ENCODE data around the gene LAMP5. TPM values are rescaled to one million over a fixed set of nuclear protein-coding genes. Genes with fewer than 3 reads are reported as not detected.

LAMP5 gene
- total RNA-seq, 1 experiment from 2014 or later, result 0.98 TPM

DNA sequence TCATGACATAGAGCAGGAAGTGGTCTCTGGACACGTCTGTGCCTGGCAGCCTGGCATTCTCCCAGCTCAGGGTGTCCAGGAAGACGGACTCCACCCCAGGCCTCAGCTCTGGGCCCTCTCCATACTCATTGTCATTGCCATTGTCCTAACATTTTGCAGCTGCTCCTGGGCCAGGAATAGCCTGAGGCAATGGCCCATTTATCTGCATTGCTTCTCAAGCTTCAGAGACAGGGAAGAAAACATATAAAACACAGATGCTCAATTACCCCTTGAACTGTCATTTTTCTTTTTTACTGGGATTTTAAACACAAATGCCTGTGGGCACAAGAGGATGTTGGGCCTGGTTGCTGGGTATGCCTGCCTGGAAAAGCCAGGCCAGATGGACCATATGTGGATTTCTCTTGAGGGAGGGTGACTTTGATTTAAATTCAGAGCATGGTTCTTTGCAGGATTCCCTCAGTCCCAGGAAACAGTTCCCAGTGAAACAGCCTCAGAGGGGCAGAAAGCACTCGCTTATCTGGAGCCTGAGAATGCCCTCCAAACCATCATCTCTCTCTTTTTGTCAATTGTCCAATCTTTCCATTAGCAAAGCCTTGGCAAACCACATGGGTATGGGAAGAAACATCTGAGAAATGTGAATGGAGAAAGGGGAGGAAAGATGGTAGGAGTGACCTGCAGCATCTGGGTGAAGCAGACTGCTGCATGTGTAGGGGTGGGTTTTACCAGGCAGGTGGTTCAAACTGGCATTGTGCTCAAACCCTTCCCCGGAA is 17.9 kb downstream of the LAMP5 start:
- DNase-seq (ENCODE audit: low read depth), result peak; percentile 40

DNA sequence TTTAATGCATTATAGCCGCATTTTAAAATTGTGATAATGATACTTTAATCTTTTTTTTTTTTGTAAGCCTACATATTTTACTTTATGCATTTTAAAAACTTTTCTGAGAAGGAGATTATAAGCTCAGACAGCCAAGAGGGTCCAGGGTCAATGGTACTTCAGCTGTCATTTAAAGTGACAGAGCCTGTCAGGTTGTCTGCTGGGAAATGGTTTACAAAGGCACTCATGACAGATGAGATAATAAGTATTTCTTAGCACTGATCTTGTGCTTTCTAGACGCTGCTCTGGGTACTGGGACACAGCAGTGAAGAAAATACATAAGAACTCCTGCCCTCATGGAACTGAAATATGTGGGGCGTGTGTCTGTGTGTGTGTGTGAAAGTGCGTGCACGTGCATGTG is 19.6 kb downstream of the LAMP5 start:
- no peak for DNase-seq (ENCODE audit: low read depth)

DNA sequence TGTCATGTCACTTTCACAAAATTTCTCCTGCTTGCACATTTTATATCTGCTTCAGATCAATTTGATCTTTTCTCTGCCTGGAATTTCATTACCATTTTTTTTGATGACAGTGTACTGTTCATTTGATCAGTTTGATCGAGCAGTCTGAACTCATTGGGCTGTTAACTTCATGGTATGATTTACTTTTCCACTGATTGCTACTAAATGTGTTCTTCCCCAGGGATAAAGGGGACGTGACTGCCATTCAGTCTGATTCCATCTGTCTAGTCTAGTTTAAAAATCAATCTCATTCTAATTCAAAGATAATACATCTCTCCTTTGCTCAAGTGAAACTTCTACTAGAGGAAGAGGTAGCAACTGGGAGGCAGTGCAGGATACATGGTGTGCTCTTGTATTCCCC is 21.1 kb downstream of the LAMP5 start:
- DNase-seq (ENCODE audit: low read depth), result no peak

DNA sequence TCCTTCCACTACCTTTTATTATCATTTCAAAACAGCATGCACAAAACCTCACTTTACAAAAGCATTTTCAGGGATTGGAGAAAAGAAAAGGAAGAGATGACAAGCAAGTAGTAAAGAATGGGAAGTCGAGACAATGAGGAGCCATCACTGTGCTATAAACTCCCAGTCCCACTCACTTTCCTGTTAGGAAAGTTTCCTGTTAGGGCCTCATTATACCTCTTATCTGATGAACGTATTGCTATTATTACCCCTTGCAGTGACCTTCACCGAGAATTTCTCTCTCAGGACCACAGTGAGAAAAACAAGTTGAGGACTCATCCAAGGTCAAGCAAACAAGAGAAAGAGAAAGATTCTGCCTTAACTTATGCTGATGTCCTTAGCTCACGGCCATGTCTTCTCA is 28.8 kb downstream of the LAMP5 start:
- DNase-seq (ENCODE audit: low read depth), result no peak

DNA sequence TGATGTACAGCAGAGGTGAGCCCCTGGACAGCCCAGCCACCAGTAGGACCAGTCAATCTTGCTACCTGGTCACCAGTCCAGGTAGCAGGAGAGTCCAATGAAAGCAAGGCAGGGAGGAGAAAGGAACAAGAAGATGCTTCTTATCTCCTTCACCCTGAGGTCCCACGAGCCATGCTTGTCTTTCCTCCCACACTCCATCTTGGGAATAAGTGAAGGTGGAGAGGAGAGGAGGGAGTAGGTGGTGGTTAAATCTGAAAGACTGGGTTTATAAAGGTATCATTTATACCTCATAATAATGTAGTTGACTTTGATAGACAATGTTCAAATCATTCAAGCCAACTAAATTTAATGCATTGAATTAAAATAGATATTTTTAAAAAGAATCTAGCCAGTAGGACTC is 35.9 kb downstream of the LAMP5 start:
- no peak for DNase-seq (ENCODE audit: low read depth)

DNA sequence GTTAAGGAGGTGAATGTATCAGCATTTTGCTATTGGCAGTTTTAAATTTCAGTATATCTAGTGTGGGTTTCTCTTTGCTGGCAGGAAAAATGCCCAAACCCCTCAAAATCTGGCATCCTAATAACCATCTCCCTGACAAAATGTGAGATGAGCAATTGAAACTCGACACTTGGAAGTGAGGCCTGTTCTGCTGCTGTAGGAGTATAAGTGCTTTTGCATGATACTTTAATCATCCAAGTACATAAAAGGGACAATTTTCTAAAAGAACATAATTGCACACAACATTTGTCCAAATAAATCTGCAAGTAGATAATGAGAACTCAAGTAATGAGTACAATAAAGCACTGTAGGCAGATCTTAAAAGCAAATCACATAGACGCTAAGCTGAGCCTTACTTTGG is 36.5 kb downstream of the LAMP5 start:
- DNase-seq (ENCODE audit: low read depth), result no peak

DNA sequence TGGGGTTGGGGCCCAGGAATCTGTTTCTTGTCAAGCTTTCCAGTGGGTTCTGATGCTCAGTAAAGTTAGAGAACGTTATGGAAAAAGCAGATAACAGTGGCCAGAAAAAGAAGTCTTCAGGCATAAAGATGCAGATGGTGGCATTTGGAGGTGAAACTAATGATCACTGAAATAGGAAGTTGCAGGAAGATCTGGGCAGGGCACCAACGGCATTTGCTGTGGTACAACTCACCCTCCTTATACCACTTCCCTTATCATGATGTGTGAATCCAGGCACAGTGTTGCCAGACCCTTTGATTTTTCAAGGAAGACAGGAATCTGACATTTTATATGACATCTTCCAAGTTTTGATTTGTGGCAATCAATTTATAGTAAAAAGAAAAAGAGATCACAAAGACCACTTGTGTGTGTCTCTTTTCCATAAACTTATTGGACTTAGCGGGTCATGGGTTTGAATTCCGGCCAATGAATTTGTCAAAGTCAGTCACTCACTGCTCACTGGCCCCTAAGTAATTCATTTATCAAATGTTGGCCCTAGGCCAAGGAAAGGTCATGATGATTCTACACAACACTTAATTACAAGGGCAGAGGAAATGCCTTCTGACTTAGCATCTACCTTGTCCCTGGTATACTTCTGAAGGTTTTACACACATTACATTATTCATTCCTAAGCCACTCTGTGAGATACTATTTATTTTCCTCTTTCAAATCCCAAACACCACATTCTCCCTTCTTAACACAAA is 37.6 kb downstream of the LAMP5 start:
- DNase-seq (ENCODE audit: low read depth), result no peak

DNA sequence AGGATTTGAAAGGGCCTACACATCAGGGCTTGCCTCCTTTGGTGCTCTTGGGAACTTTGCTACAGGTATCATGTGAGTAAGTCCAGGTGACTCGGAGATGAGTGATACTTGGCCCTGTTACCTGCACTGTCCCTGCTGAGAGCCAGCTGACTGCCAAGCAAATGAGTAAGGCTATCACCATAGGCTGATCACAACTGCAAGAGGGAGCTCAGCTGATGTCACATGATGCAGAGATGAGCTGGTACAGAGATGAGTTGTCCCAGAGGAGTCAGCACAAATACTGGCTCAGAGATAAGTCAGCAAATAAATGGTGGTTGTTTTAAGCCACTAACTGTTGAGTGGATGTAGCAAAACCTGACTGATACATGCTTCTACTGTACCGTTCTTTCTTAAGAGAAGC is 41.4 kb downstream of the LAMP5 start:
- peak; percentile 42 for DNase-seq (ENCODE audit: low read depth)

DNA sequence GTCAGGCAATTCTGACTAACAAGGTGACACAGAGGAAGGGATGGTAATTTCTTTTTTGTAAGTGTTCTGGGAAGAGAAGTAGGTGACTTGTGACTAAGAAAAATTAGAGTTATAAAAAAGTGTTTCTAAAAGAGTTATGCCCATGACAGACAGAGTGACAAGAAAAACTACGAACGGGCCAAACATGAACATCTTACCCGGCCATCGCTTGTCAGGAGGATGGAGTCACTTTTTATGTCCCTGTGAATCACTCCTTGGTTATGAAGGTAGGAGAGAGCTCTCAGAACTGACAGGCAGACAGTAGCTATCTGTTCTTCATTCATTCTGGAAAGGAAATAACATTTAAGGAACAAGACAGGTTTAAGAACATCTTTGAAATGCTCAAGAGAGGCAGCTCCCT is 43.0 kb downstream of the LAMP5 start:
- no peak for DNase-seq (ENCODE audit: low read depth)

DNA sequence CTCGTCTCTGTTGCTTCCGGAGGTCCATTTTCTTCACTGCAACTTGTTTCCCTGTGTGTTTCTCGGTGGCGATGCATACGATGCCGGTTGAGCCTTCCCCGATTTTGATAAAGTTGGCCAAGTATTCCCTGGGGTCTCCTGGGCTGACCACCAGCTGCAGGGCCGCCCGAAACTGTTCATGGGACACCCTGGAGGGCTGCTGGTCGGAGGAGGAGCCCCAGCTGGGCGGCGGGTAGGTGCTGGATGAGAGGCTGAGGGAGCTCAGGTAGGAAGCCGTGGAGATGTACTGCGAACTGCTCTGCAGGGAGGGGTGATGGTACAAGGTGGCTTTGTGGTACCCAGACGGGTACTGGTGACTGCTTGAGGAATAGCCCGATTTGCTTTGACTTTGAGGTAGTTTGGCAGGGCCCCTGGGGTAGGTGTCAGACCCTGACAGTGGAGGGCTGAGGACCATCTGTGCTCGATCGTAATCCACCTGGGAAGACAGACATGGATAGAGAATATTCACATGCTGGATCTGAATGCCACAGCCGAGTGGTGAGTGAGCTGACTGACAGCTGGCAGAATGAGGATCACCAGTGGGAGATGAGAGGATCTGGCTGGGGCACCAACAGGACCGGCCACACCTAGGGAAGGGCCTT is 51.6 kb downstream of the LAMP5 start:
- DNase-seq (ENCODE audit: low read depth), result no peak

DNA sequence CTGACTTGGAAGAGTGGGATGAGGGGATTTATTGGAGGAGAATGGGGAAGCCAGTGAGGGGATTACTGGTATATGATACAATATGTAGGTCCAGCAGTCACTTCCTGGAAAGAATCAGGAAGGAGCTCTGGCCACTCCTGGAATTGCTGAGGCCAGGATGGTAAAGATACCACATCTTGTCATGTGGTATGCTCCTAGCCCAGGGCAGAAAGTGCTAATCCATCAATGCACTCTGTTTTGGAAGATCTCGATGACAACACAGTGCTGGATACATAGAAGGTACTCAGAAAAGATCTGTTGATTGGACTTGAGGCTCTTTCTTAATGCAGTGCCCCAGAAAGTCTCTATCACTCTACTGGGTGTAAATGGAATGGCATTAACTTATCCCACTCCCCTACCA is 52.6 kb downstream of the LAMP5 start:
- no peak for DNase-seq (ENCODE audit: low read depth)

DNA sequence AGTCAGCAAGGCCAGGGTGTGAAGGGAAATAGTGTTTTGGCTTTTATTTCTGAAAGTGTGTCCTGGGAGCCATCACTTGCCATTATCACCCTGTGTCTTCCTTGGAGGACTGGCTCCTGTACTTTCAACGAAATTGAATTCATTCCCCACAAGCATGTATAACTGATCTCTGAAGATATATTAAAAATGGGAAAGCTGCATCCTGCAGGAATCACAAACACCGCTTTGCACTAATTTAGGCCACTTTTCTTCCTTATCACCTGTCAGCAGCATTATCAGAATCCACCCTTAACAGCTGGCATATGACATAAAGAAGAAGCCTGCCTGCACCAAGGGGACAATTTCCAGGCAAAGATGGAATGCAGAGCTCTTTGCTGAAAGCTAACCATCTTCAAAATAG is 56.2 kb downstream of the LAMP5 start:
- DNase-seq (ENCODE audit: low read depth), result no peak

DNA sequence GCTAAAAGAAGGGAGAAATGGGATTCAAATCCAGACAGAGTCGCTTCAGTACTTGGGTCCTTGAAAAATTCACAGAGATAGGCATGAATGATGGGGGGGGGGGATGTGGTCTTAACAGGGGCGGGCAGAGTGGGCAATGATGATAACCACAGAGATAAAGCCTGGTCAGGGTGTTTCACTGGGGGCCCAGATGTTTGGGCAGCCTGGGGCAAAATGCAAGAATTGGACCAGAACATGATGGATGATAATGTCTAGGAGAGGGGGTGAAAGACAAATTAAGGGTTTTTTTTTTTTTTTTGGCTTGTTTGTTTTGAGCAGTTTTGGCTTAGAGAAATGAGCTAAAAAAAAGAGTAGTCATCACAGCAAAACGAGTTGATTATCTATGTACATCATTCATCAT is 57.4 kb downstream of the LAMP5 start:
- DNase-seq (ENCODE audit: low read depth), result no peak

DNA sequence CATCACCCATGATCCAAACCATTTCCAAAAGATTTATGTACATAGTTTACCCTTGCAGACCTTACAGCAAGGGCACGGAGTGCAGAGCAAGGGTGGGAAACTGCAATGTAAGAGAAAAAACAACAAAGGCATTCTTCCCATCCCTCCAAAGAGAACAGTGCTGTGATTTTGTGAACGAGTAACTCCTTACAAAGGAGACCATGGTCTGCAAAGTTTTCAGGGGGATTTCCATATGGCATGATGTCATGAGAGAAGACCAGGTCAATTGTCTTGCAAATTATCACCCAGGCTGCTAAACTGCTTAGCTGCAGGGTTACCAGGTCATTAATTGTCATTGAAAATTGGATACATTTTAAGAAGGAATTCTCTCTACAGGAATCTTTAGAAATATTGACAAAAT is 58.3 kb downstream of the LAMP5 start:
- DNase-seq (ENCODE audit: low read depth), result no peak

DNA sequence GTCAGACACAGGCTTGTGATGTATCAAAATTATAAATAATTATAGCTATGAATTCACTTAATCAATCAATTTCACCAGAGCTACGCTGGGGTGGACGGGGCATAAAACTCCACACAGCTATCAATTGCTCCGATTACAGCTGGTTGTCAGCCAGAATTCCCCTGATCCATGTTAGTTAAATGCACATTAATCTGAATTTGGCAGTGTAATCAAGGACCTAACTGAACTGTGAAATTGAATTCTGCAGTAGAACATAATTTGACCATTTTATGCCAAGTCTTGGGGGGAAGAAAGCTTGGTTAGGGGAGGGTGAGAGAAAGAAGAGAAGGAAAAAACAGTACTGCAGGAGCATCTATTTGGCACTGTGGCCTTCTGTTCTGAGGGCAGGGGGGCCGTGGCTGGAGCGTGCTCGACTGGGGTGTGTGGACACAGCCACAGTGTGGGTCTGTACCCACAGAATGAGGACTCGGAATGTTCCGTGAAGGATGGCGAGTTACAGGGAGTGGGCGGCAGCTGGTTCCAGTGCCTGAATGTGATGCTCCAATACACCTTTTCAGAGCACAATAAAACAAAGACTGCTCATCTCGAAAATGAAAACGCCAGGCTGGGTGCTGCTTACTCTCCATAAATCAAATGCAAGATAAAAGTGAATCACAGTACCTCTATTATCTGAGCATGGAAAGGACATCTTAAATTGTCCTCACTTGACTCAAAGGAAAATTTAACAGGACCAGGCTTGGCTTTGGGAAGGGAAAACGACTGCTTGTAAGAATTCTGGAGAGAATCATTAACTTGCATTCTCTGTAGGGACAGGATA is 59.2 kb downstream of the LAMP5 start:
- no peak for DNase-seq (ENCODE audit: low read depth)

DNA sequence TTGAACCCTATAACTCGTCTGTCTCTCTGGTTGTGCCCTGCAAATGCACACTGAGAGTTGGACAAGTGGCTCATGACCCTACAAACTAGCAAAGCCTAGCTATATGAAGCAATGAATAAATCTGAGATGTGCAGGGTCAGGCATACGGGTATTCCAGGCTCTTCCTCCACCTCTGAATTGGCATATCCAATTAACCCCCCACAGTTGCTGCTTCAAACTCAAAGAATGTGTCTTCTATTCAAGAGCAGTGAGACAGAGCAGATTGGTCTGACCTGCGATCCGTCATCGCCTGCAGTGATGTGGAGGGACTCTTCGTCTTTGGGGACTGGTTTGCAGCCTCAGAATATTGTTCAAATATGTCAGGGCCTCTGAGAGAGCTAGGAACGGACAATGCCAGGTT is 59.8 kb downstream of the LAMP5 start:
- DNase-seq (ENCODE audit: low read depth), result no peak

DNA sequence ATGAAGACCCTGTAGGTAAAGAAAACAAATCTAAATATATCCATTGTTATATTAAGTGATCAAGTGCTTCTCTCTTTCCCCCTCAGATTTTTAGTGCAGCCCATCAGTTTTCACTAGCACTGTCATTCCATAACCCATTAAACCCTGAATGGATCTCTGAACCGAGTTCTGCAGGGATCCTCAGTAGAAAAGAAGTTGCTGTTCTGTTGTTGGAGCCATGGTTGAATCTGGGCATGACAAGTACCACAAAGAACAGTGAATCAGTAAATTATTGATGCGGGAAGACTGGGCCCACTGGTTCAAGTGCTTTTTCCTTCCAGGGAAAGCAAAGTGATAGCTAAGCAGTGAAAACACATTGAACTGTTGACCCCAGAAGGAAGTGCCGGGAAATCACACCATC is 60.4 kb downstream of the LAMP5 start:
- DNase-seq (ENCODE audit: low read depth), result no peak

DNA sequence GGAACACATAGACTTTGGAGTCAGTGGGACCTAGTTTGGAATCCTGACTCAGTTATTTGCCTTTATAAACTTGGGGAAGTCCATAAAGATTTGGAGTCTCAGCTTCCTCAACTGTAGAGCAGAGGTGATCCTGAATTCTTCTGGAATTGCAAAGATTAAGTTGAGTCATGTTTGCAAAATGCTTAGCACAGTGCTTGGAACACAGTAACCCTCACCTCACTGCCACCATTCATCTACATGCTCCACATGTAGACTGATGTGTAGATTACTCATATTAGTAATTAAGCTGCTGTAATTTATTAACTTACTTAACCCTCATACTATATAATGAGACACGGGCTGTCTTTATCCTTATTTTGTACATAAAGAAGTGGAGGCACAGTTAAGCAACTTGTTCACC is 61.4 kb downstream of the LAMP5 start:
- DNase-seq (ENCODE audit: low read depth), result no peak

DNA sequence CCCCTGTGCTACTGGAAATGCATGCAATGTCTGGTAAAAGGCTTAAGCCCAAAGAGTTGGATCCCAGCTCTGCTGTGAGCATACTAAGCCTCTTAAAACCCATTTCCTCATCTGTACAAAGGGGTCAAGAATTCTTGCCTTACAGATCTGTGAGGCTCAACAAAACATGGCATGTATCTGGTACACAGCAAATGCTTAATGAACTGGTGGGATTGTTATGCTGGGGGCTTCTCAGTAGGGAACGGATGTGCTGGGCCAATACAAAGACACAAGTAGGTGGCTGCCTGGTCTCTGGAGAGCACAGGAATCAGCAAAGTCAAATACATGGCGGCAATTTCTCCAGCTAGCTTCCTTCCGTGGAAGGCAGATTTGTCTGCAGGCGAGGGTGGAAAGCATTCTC is 62.3 kb downstream of the LAMP5 start:
- no peak for DNase-seq (ENCODE audit: low read depth)

DNA sequence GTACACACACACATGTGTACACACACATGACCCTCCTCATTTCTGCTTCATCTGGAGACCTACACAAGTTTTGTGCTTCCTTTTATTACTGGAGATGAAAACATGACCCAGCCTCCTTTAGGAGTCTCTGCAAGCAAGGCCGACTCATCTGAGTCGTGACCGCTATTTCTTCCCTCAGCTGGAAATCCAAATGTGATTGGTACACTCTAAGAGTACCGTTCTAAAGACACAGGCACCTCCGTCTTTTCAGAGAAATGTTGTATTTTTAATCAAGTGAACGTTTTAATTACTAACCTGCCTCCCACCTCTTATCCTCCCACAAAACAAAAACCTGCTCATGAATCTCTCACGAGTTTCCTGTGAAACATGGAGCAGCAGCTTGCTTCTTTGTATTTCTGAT is 63.0 kb downstream of the LAMP5 start:
- no peak for DNase-seq (ENCODE audit: low read depth)

DNA sequence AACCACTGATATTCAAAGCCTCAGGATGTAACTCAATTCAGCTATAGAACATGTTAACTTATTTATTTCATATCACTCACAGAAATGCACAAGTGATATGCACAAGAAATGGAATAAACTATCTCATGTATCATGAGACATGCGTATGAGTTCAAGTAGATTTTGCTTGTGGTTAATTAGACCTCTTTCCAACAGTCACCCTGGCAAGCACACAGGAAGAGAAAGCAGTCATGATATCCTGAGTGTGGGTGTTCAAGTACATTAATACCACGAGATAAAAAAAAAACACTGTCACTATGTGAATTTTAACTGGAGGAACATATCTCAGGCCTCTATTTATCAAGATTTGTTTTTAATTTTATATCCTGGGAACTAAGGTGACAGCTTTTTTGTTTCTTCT is 64.2 kb downstream of the LAMP5 start:
- DNase-seq (ENCODE audit: low read depth), result no peak
